Measurements from ENCODE around the gene CHPF.

The CHPF gene

GRCh38 chr2:219569635-219570034, 26.0 kb upstream of the CHPF start:
- Histone ChIP-seq H3K4me1 (peaks cover 0 to 22% (median 8%) of the 10 kb centered on the region in 4 donors), H3K36me3 (peaks cover 0 to 36% (median 5%) of the 10 kb centered on the region in 3 donors), H3K27ac (peak overlapping the region; percentile 86 to 87), H3K4me3 (peak overlapping the region; percentile 62 to 70), H3K27me3 (no peaks in the 10 kb centered on the region), H3K9me3 (no peaks in the 10 kb centered on the region)
- no peak for DNase-seq
- intact Hi-C loops (cut with DNase I; ENCODE audit: low total_unique reads) = no loop called here
- no peak for TF ChIP-seq CTCF (IDR thresholded peaks at IDR 0.05)

GRCh38 chr2:219569041-219569440, 25.4 kb upstream of the CHPF start:
- DNase-seq = no peak
- H3K9me3 ChIP-seq = no peaks in the 10 kb centered on the region
- no peak for TF ChIP-seq CTCF (IDR thresholded peaks at IDR 0.05)
- H3K4me3 ChIP-seq = no peak overlapping the region
- intact Hi-C loops (cut with DNase I; ENCODE audit: low total_unique reads) = no loop called here
- no peaks in the 10 kb centered on the region for H3K27me3 ChIP-seq
- H3K4me1 ChIP-seq = peaks cover 0 to 22% (median 8%) of the 10 kb centered on the region in 4 donors
- H3K27ac ChIP-seq = no peak overlapping the region
- peaks cover 2 to 42% (median 5%) of the 10 kb centered on the region in 3 donors for H3K36me3 ChIP-seq

GRCh38 chr2:219567791-219568361, 24.3 kb upstream of the CHPF start:
- Histone ChIP-seq H3K4me1 (peaks cover 0 to 22% (median 8%) of the 10 kb centered on the region in 4 donors), H3K9me3 (no peaks in the 10 kb centered on the region), H3K36me3 (peaks cover 5 to 53% (median 13%) of the 10 kb centered on the region in 3 donors), H3K4me3 (no peak overlapping the region), H3K27ac (no peak overlapping the region), H3K27me3 (no peaks in the 10 kb centered on the region)
- intact Hi-C loops (cut with DNase I; ENCODE audit: low total_unique reads) = no loop called here
- no peak for TF ChIP-seq CTCF (IDR thresholded peaks at IDR 0.05)
- DNase-seq = no peak

GRCh38 chr2:219567131-219567530, 23.5 kb upstream of the CHPF start:
- intact Hi-C loops (cut with DNase I; ENCODE audit: low total_unique reads) = no loop called here
- no peak overlapping the region for H3K27ac ChIP-seq
- no peak for DNase-seq

GRCh38 chr2:219566640-219567039, 23.0 kb upstream of the CHPF start:
- no peak overlapping the region for H3K4me3 ChIP-seq
- H3K36me3 ChIP-seq = peaks cover 5 to 66% (median 25%) of the 10 kb centered on the region in 3 donors
- no peak for TF ChIP-seq CTCF (IDR thresholded peaks at IDR 0.05)
- peaks cover 0 to 16% (median 8%) of the 10 kb centered on the region in 4 donors for H3K4me1 ChIP-seq
- intact Hi-C loops (cut with DNase I; ENCODE audit: low total_unique reads) = no loop called here
- H3K27ac ChIP-seq = no peak overlapping the region
- no peaks in the 10 kb centered on the region for H3K9me3 ChIP-seq
- H3K27me3 ChIP-seq = no peaks in the 10 kb centered on the region
- DNase-seq = no peak

More at GRCh38 chr2:219567131-219567530, 23.5 kb upstream of the CHPF start:
- H3K27me3 ChIP-seq = no peaks in the 10 kb centered on the region
- TF ChIP-seq CTCF (IDR thresholded peaks at IDR 0.05) = no peak
- no peak overlapping the region for H3K4me3 ChIP-seq
- H3K9me3 ChIP-seq = no peaks in the 10 kb centered on the region
- H3K4me1 ChIP-seq = peaks cover 0 to 21% (median 8%) of the 10 kb centered on the region in 4 donors
- peaks cover 5 to 61% (median 20%) of the 10 kb centered on the region in 3 donors for H3K36me3 ChIP-seq

Data from tibial artery (tissue), 4 donors.